ENCODE measurements around the gene UMAD1.
"Not testable (repeated sequence)": the region's sequence is repeated elsewhere in the genome, so short reads cannot be mapped to it uniquely, and the experiment has no call there.

The UMAD1 gene

GRCh38 chr7:7671361-7671760 is 30.8 kb downstream of the UMAD1 start:
- no peak overlapping the region for H3K27ac ChIP-seq
- TF ChIP-seq CTCF (conservative IDR thresholded peaks at IDR 0.05; ENCODE audit: low read depth): no peak
- ChIA-PET CTCF (interaction anchor here (0.7 to 1.2 kb wide), 2 partner anchors 10 to 247 kb away, joined by 3 read pairs; no protein-coding TSS in a partner anchor), POLR2A (ENCODE audit: low non-redundant PET) (no interaction called here)
- DNase-seq (ENCODE audit: low spot score): no peak

GRCh38 chr7:7672545-7673239 is 32.1 kb downstream of the UMAD1 start:
- CTCF ChIA-PET: interaction anchor here (0.5 kb wide), 1 partner anchor 93 kb away, joined by 3 read pairs; no protein-coding TSS in a partner anchor
- no peak for DNase-seq (ENCODE audit: low spot score)
- TF ChIP-seq CTCF (conservative IDR thresholded peaks at IDR 0.05; ENCODE audit: low read depth): no peak
- POLR2A ChIA-PET (ENCODE audit: low non-redundant PET): no interaction called here
- H3K27ac ChIP-seq: no peak overlapping the region

- H3K27ac ChIP-seq: no peak overlapping the region
- no peak for TF ChIP-seq CTCF (conservative IDR thresholded peaks at IDR 0.05; ENCODE audit: low read depth)
- CTCF ChIA-PET: interaction anchor here (0.5 kb wide), 1 partner anchor 92 kb away, joined by 3 read pairs; no protein-coding TSS in a partner anchor
- no peak for DNase-seq (ENCODE audit: low spot score)
- POLR2A ChIA-PET (ENCODE audit: low non-redundant PET): no interaction called here
Measured at GRCh38 chr7:7673240-7673550, 32.6 kb downstream of the UMAD1 start.

- TF ChIP-seq CTCF (conservative IDR thresholded peaks at IDR 0.05; ENCODE audit: low read depth): no peak
- DNase-seq (ENCODE audit: low spot score): no peak
- H3K27ac ChIP-seq: no peak overlapping the region
- POLR2A ChIA-PET (ENCODE audit: low non-redundant PET): no interaction called here
- CTCF ChIA-PET: no interaction called here
Measured at GRCh38 chr7:7675686-7676085, 35.1 kb downstream of the UMAD1 start.

- CTCF ChIA-PET; DNase-seq (ENCODE audit: low spot score); POLR2A ChIA-PET (ENCODE audit: low non-redundant PET); H3K27ac ChIP-seq: not testable (repeated sequence)
Measured at GRCh38 chr7:7679640-7680039, 39.1 kb downstream of the UMAD1 start.

GRCh38 chr7:7681191-7681935 is 40.8 kb downstream of the UMAD1 start:
- peak; percentile 81 for TF ChIP-seq CTCF (conservative IDR thresholded peaks at IDR 0.05; ENCODE audit: low read depth)
- CTCF ChIA-PET: interaction anchor here (0.5 to 2.0 kb wide), 23 partner anchors 8 to 615 kb away, joined by 3 to 22 read pairs (median 3); no protein-coding TSS in a partner anchor
- POLR2A ChIA-PET (ENCODE audit: low non-redundant PET): no interaction called here
- DNase-seq (ENCODE audit: low spot score): peak; percentile 42
- H3K27ac ChIP-seq: no peak overlapping the region

GRCh38 chr7:7681936-7682329 is 41.4 kb downstream of the UMAD1 start:
- no peak overlapping the region for H3K27ac ChIP-seq
- no peak for DNase-seq (ENCODE audit: low spot score)
- ChIA-PET CTCF (interaction anchor here (0.6 to 2.0 kb wide), 11 partner anchors 10 to 508 kb away, joined by 3 to 22 read pairs (median 3); no protein-coding TSS in a partner anchor), POLR2A (ENCODE audit: low non-redundant PET) (no interaction called here)
- TF ChIP-seq CTCF (conservative IDR thresholded peaks at IDR 0.05; ENCODE audit: low read depth): no peak
